ENCODE measurements around the gene PIGU. TPM values are rescaled to one million over a fixed set of nuclear protein-coding genes. Genes with fewer than 3 reads are reported as not detected.

Gene PIGU
- polyA plus RNA-seq, 1 of the 3 experiments (the other 2 are of a cell fraction), result 40.3 TPM

DNA sequence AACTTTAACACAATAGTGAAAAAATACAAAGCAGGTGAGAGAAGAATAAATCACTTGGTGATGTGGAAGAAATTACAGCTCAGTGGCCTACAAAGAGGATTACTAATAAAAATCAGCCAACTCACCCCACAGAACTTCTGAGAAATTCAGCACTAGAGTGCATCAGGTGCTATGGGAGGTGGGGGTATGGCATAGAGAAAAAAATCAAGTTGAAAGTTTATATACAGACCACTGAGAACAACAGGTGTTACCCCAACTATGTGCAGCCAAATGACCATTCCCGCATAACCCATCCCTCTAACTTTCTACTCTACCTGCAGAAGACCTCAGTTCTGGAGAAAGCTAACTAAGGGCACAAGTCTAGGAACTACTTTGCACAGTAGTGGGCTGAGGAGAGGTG is 47.0 kb downstream of the PIGU start:
- Histone ChIP-seq H3K27ac (ENCODE audit: low read depth in 2 of 2, low read length in 1 of 2) (no peak overlapping the region), H3K9ac (no peak overlapping the region), H2AFZ (ENCODE audit: low read depth) (no peak overlapping the region), H3K9me2 (no peaks in the 10 kb centered on the region), H3F3A (replicated peaks; ENCODE audit: insufficient read depth) (peaks cover 13% of the 10 kb centered on the region), H3K36me3 (replicated peaks in 1 of 2; ENCODE audit: control insufficient read depth in 1 of 2, insufficient read depth in 2 of 2, low read length in 1 of 2) (peaks cover 13 to 28% of the 10 kb centered on the region in 2 experiments), H3K4me2 (no peak overlapping the region), H3K27me3 (ENCODE audit: insufficient read depth) (no peaks in the 10 kb centered on the region), H3K9me3 (no peaks in the 10 kb centered on the region), H3K4me3 (ENCODE audit: low read depth in 2 of 2, low read length in 1 of 2) (no peak overlapping the region), H4K20me1 (ENCODE audit: insufficient read depth) (no peaks in the 10 kb centered on the region), H3K4me1 (ENCODE audit: control insufficient read depth in 1 of 2, insufficient read depth in 2 of 2, low read depth in 1 of 2, low read length in 1 of 2) (no peaks in the 10 kb centered on the region), H3K79me2 (ENCODE audit: insufficient read depth) (no peaks in the 10 kb centered on the region)
- WGBS (ENCODE audit: low lambda C conversion rate), result 94% methylated on average over 1 of the region's 1 CpG
- DNase-seq, result no peak
- TF ChIP-seq SMC3 (IDR thresholded peaks at IDR 0.05; ENCODE audit: low read depth, low read length) (no peak), TCF12 (IDR thresholded peaks at IDR 0.05) (no peak), SIN3A (IDR thresholded peaks at IDR 0.05; ENCODE audit: borderline replicate concordance, low read depth, low read length) (no peak), YY1 (IDR thresholded peaks at IDR 0.05; ENCODE audit: low read depth) (no peak), GATA2 (CRISPR knock-in tag; IDR thresholded peaks at IDR 0.05) (no peak), GABPA (IDR thresholded peaks at IDR 0.05; ENCODE audit: low read depth) (no peak), EZH2phosphoT487 (IDR thresholded peaks at IDR 0.05; ENCODE audit: borderline replicate concordance, low read depth) (no peak), FOXJ3 (CRISPR knock-in tag; IDR thresholded peaks at IDR 0.05) (no peak), TAF1 (IDR thresholded peaks at IDR 0.05; ENCODE audit: borderline replicate concordance, low read depth, low read length) (no peak), RAD21 (IDR thresholded peaks at IDR 0.05; ENCODE audit: low read length) (no peak), MEF2A (IDR thresholded peaks at IDR 0.05; ENCODE audit: borderline replicate concordance, low read depth) (no peak), TEAD4 (IDR thresholded peaks at IDR 0.05; ENCODE audit: borderline replicate concordance, insufficient read depth) (no peak)
- TF ChIP-seq, protein P1, sequence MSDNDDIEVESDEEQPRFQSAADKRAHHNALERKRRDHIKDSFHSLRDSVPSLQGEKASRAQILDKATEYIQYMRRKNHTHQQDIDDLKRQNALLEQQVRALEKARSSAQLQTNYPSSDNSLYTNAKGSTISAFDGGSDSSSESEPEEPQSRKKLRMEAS (IDR thresholded peaks at IDR 0.05; ENCODE audit: low read depth), result no peak
- TF ChIP-seq, protein P2, sequence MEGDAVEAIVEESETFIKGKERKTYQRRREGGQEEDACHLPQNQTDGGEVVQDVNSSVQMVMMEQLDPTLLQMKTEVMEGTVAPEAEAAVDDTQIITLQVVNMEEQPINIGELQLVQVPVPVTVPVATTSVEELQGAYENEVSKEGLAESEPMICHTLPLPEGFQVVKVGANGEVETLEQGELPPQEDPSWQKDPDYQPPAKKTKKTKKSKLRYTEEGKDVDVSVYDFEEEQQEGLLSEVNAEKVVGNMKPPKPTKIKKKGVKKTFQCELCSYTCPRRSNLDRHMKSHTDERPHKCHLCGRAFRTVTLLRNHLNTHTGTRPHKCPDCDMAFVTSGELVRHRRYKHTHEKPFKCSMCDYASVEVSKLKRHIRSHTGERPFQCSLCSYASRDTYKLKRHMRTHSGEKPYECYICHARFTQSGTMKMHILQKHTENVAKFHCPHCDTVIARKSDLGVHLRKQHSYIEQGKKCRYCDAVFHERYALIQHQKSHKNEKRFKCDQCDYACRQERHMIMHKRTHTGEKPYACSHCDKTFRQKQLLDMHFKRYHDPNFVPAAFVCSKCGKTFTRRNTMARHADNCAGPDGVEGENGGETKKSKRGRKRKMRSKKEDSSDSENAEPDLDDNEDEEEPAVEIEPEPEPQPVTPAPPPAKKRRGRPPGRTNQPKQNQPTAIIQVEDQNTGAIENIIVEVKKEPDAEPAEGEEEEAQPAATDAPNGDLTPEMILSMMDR (IDR thresholded peaks at IDR 0.05), result no peak
- TF ChIP-seq, protein P3, sequence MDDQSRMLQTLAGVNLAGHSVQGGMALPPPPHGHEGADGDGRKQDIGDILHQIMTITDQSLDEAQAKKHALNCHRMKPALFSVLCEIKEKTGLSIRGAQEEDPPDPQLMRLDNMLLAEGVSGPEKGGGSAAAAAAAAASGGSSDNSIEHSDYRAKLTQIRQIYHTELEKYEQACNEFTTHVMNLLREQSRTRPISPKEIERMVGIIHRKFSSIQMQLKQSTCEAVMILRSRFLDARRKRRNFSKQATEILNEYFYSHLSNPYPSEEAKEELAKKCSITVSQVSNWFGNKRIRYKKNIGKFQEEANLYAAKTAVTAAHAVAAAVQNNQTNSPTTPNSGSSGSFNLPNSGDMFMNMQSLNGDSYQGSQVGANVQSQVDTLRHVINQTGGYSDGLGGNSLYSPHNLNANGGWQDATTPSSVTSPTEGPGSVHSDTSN (IDR thresholded peaks at IDR 0.05), result no peak
- ChIA-PET CTCF (no interaction called here), POLR2A (no interaction called here)

DNA sequence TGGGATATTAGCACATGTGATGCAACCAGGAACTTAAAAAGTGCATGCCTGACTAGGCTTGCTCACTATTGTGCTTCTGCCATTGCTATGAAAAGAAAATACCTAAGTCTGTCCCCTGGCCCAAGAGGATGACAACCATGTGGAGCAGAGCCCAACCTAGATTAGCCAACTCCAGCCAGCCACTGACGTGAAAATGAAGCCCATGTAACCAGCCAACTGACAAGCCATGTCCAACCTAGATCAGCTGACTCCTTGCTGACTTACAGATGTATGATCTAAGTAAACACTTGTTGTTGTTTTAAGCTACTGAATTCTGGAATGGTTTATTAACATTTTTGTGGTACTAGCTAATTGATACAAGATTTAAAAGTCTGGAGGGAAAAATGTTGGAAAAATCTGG is 47.5 kb downstream of the PIGU start:
- H3K4me3 ChIP-seq (ENCODE audit: low read depth in 2 of 2, low read length in 1 of 2), result no peak overlapping the region
- H3K9me2 ChIP-seq, result no peaks in the 10 kb centered on the region
- no CpG with 5 or more reads among the region's 1 CpG for WGBS (ENCODE audit: low lambda C conversion rate)
- no peaks in the 10 kb centered on the region for H3K79me2 ChIP-seq (ENCODE audit: insufficient read depth)
- no peaks in the 10 kb centered on the region for H3K9me3 ChIP-seq
- peaks cover 8 to 25% of the 10 kb centered on the region in 2 experiments for H3K36me3 ChIP-seq (replicated peaks in 1 of 2; ENCODE audit: control insufficient read depth in 1 of 2, insufficient read depth in 2 of 2, low read length in 1 of 2)
- H3K4me1 ChIP-seq (ENCODE audit: control insufficient read depth in 1 of 2, insufficient read depth in 2 of 2, low read depth in 1 of 2, low read length in 1 of 2), result no peaks in the 10 kb centered on the region
- peaks cover 13% of the 10 kb centered on the region for H3F3A ChIP-seq (replicated peaks; ENCODE audit: insufficient read depth)
- no peaks in the 10 kb centered on the region for H3K27me3 ChIP-seq (ENCODE audit: insufficient read depth)
- POLR2A ChIA-PET, result no interaction called here
- no peak overlapping the region for H2AFZ ChIP-seq (ENCODE audit: low read depth)
- H3K27ac ChIP-seq (ENCODE audit: low read depth in 2 of 2, low read length in 1 of 2), result no peak overlapping the region
- no peaks in the 10 kb centered on the region for H4K20me1 ChIP-seq (ENCODE audit: insufficient read depth)
- CTCF ChIA-PET, result no interaction called here
- H3K9ac ChIP-seq, result no peak overlapping the region
- no peak overlapping the region for H3K4me2 ChIP-seq
- DNase-seq, result no peak
- no peak for TF ChIP-seq RXRA (IDR thresholded peaks at IDR 0.05; ENCODE audit: borderline replicate concordance, low read depth)
- TF ChIP-seq NFIC (IDR thresholded peaks at IDR 0.05; ENCODE audit: borderline replicate concordance), result no peak
- no peak for TF ChIP-seq FOXJ3 (CRISPR knock-in tag; IDR thresholded peaks at IDR 0.05)
- no peak for TF ChIP-seq MEF2A (IDR thresholded peaks at IDR 0.05; ENCODE audit: borderline replicate concordance, low read depth)
- TF ChIP-seq, protein P4, sequence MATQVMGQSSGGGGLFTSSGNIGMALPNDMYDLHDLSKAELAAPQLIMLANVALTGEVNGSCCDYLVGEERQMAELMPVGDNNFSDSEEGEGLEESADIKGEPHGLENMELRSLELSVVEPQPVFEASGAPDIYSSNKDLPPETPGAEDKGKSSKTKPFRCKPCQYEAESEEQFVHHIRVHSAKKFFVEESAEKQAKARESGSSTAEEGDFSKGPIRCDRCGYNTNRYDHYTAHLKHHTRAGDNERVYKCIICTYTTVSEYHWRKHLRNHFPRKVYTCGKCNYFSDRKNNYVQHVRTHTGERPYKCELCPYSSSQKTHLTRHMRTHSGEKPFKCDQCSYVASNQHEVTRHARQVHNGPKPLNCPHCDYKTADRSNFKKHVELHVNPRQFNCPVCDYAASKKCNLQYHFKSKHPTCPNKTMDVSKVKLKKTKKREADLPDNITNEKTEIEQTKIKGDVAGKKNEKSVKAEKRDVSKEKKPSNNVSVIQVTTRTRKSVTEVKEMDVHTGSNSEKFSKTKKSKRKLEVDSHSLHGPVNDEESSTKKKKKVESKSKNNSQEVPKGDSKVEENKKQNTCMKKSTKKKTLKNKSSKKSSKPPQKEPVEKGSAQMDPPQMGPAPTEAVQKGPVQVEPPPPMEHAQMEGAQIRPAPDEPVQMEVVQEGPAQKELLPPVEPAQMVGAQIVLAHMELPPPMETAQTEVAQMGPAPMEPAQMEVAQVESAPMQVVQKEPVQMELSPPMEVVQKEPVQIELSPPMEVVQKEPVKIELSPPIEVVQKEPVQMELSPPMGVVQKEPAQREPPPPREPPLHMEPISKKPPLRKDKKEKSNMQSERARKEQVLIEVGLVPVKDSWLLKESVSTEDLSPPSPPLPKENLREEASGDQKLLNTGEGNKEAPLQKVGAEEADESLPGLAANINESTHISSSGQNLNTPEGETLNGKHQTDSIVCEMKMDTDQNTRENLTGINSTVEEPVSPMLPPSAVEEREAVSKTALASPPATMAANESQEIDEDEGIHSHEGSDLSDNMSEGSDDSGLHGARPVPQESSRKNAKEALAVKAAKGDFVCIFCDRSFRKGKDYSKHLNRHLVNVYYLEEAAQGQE (IDR thresholded peaks at IDR 0.05; ENCODE audit: low read depth, low read length), result no peak
- TF ChIP-seq, protein P1 (IDR thresholded peaks at IDR 0.05; ENCODE audit: low read depth), result no peak
- TF ChIP-seq, protein P3 (IDR thresholded peaks at IDR 0.05), result no peak
- TF ChIP-seq EP300 (IDR thresholded peaks at IDR 0.05; ENCODE audit: borderline replicate concordance in 1 of 2, low read depth in 1 of 2, low read length in 1 of 2), result no peak
- TF ChIP-seq TEAD4 (IDR thresholded peaks at IDR 0.05; ENCODE audit: borderline replicate concordance, insufficient read depth), result no peak
- no peak for TF ChIP-seq CHD2 (IDR thresholded peaks at IDR 0.05; ENCODE audit: low read length, partially characterized antibody)
